ENCODE results near the gene MAP2K5.

The MAP2K5 gene

GRCh38 chr15:67569668-67570067 is 27.2 kb downstream of the MAP2K5 start:
- no peak for ATAC-seq
- TF ChIP-seq ESRRG (CRISPR knock-in tag; IDR thresholded peaks at IDR 0.05) = no peak
- TF ChIP-seq, protein P1, sequence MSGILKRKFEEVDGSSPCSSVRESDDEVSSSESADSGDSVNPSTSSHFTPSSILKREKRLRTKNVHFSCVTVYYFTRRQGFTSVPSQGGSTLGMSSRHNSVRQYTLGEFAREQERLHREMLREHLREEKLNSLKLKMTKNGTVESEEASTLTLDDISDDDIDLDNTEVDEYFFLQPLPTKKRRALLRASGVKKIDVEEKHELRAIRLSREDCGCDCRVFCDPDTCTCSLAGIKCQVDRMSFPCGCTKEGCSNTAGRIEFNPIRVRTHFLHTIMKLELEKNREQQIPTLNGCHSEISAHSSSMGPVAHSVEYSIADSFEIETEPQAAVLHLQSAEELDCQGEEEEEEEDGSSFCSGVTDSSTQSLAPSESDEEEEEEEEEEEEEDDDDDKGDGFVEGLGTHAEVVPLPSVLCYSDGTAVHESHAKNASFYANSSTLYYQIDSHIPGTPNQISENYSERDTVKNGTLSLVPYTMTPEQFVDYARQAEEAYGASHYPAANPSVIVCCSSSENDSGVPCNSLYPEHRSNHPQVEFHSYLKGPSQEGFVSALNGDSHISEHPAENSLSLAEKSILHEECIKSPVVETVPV (CRISPR knock-in tag; IDR thresholded peaks at IDR 0.05) = no peak
- no peak for TF ChIP-seq CSDC2 (CRISPR knock-in tag; IDR thresholded peaks at IDR 0.05)
- TF ChIP-seq PPARA (CRISPR knock-in tag; IDR thresholded peaks at IDR 0.05; ENCODE audit: borderline replicate concordance) = no peak
- TF ChIP-seq ZFP30 (CRISPR knock-in tag; IDR thresholded peaks at IDR 0.05) = no peak
- TF ChIP-seq, protein P2, sequence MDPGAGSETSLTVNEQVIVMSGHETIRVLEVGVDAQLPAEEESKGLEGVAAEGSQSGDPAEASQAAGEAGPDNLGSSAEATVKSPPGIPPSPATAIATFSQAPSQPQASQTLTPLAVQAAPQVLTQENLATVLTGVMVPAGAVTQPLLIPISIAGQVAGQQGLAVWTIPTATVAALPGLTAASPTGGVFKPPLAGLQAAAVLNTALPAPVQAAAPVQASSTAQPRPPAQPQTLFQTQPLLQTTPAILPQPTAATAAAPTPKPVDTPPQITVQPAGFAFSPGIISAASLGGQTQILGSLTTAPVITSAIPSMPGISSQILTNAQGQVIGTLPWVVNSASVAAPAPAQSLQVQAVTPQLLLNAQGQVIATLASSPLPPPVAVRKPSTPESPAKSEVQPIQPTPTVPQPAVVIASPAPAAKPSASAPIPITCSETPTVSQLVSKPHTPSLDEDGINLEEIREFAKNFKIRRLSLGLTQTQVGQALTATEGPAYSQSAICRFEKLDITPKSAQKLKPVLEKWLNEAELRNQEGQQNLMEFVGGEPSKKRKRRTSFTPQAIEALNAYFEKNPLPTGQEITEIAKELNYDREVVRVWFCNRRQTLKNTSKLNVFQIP (CRISPR knock-in tag; IDR thresholded peaks at IDR 0.05; ENCODE audit: borderline replicate concordance, low read depth) = no peak
- no peak for TF ChIP-seq RARB (CRISPR knock-in tag; IDR thresholded peaks at IDR 0.05)
- no peak for TF ChIP-seq TCF4 (CRISPR knock-in tag; IDR thresholded peaks at IDR 0.05; ENCODE audit: borderline replicate concordance)
- no peak for TF ChIP-seq GLIS3 (CRISPR knock-in tag; IDR thresholded peaks at IDR 0.05)
- TF ChIP-seq ZFP3 (CRISPR knock-in tag; IDR thresholded peaks at IDR 0.05) = no peak
- TF ChIP-seq ZNF70 (CRISPR knock-in tag; IDR thresholded peaks at IDR 0.05) = no peak
- TF ChIP-seq ZC3H10 (CRISPR knock-in tag; IDR thresholded peaks at IDR 0.05) = no peak
- TF ChIP-seq ARNTL (CRISPR knock-in tag; IDR thresholded peaks at IDR 0.05; ENCODE audit: borderline replicate concordance, low read depth) = no peak
- no peak for TF ChIP-seq ZNF8 (CRISPR knock-in tag; IDR thresholded peaks at IDR 0.05)
- TF ChIP-seq SNAI2 (CRISPR knock-in tag; IDR thresholded peaks at IDR 0.05) = no peak
- TF ChIP-seq TOX (CRISPR knock-in tag; IDR thresholded peaks at IDR 0.05; ENCODE audit: borderline replicate concordance) = no peak
- TF ChIP-seq, protein P3, sequence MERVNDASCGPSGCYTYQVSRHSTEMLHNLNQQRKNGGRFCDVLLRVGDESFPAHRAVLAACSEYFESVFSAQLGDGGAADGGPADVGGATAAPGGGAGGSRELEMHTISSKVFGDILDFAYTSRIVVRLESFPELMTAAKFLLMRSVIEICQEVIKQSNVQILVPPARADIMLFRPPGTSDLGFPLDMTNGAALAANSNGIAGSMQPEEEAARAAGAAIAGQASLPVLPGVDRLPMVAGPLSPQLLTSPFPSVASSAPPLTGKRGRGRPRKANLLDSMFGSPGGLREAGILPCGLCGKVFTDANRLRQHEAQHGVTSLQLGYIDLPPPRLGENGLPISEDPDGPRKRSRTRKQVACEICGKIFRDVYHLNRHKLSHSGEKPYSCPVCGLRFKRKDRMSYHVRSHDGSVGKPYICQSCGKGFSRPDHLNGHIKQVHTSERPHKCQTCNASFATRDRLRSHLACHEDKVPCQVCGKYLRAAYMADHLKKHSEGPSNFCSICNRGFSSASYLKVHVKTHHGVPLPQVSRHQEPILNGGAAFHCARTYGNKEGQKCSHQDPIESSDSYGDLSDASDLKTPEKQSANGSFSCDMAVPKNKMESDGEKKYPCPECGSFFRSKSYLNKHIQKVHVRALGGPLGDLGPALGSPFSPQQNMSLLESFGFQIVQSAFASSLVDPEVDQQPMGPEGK (CRISPR knock-in tag; IDR thresholded peaks at IDR 0.05; ENCODE audit: borderline replicate concordance) = no peak

- TF ChIP-seq ESRRG (CRISPR knock-in tag; IDR thresholded peaks at IDR 0.05) (no peak), ZNF565 (CRISPR knock-in tag; conservative IDR thresholded peaks at IDR 0.05; ENCODE audit: low read depth) (no peak), CREB5 (CRISPR knock-in tag; IDR thresholded peaks at IDR 0.05; ENCODE audit: low read depth) (no peak), RARB (CRISPR knock-in tag; IDR thresholded peaks at IDR 0.05) (no peak), ISL1 (CRISPR knock-in tag; IDR thresholded peaks at IDR 0.05) (no peak), ARNTL (CRISPR knock-in tag; IDR thresholded peaks at IDR 0.05; ENCODE audit: borderline replicate concordance, low read depth) (no peak), ZFP30 (CRISPR knock-in tag; IDR thresholded peaks at IDR 0.05) (no peak), SNAI2 (CRISPR knock-in tag; IDR thresholded peaks at IDR 0.05) (no peak), CSDC2 (CRISPR knock-in tag; IDR thresholded peaks at IDR 0.05) (no peak), BACH2 (CRISPR knock-in tag; IDR thresholded peaks at IDR 0.05; ENCODE audit: borderline replicate concordance) (no peak), ZNF8 (CRISPR knock-in tag; IDR thresholded peaks at IDR 0.05) (no peak), ZFP3 (CRISPR knock-in tag; IDR thresholded peaks at IDR 0.05) (no peak)
- TF ChIP-seq, protein P3 (CRISPR knock-in tag; IDR thresholded peaks at IDR 0.05; ENCODE audit: borderline replicate concordance) = no peak
- TF ChIP-seq, protein P4, sequence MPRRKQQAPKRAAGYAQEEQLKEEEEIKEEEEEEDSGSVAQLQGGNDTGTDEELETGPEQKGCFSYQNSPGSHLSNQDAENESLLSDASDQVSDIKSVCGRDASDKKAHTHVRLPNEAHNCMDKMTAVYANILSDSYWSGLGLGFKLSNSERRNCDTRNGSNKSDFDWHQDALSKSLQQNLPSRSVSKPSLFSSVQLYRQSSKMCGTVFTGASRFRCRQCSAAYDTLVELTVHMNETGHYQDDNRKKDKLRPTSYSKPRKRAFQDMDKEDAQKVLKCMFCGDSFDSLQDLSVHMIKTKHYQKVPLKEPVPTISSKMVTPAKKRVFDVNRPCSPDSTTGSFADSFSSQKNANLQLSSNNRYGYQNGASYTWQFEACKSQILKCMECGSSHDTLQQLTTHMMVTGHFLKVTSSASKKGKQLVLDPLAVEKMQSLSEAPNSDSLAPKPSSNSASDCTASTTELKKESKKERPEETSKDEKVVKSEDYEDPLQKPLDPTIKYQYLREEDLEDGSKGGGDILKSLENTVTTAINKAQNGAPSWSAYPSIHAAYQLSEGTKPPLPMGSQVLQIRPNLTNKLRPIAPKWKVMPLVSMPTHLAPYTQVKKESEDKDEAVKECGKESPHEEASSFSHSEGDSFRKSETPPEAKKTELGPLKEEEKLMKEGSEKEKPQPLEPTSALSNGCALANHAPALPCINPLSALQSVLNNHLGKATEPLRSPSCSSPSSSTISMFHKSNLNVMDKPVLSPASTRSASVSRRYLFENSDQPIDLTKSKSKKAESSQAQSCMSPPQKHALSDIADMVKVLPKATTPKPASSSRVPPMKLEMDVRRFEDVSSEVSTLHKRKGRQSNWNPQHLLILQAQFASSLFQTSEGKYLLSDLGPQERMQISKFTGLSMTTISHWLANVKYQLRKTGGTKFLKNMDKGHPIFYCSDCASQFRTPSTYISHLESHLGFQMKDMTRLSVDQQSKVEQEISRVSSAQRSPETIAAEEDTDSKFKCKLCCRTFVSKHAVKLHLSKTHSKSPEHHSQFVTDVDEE (CRISPR knock-in tag; IDR thresholded peaks at IDR 0.05) = no peak
- TF ChIP-seq, protein P2 (CRISPR knock-in tag; IDR thresholded peaks at IDR 0.05; ENCODE audit: borderline replicate concordance, low read depth) = no peak
- TF ChIP-seq, protein P1 (CRISPR knock-in tag; IDR thresholded peaks at IDR 0.05) = no peak
- ATAC-seq = no peak
Measured at GRCh38 chr15:67570875-67571647, 28.6 kb downstream of the MAP2K5 start.
